Measurements from ENCODE around the gene GPR157. TPM values are rescaled to one million over a fixed set of nuclear protein-coding genes. Genes with fewer than 3 reads are reported as not detected.
"Not testable (repeated sequence)": the region's sequence is repeated elsewhere in the genome, so short reads cannot be mapped to it uniquely, and the experiment has no call there.

Gene GPR157
- total RNA-seq, 1 donor from 2014 or later, result 19.4 TPM

- H3K27ac ChIP-seq, result no peak overlapping the region
- intact Hi-C loops (cut with DNase I), result no loop called here
These were observed 20.2 kb upstream of the GPR157 start for GRCh38 chr1:9149151-9149550.

GRCh38 chr1:9146156-9146555 is 17.3 kb upstream of the GPR157 start:
- Histone ChIP-seq H3K27me3 (no peaks in the 10 kb centered on the region), H3K4me3 (no peak overlapping the region), H3K36me3 (no peaks in the 10 kb centered on the region), H3K27ac (no peak overlapping the region), H3K9me3 (no peaks in the 10 kb centered on the region), H3K4me1 (no peaks in the 10 kb centered on the region)
- intact Hi-C loops (cut with DNase I), result no loop called here
- TF ChIP-seq POLR2AphosphoS5 (IDR thresholded peaks at IDR 0.05; ENCODE audit: insufficient read depth in 1 of 2, low read depth in 1 of 2) (no peak), POLR2A (IDR thresholded peaks at IDR 0.05) (no peak), CTCF (IDR thresholded peaks at IDR 0.05) (no peak)
- no peak for DNase-seq (ENCODE audit: extremely low spot score in 2 of 2)

More at GRCh38 chr1:9149151-9149550, 20.2 kb upstream of the GPR157 start:
- Histone ChIP-seq H3K36me3 (no peaks in the 10 kb centered on the region), H3K9me3 (no peaks in the 10 kb centered on the region), H3K4me1 (peaks cover 6% of the 10 kb centered on the region), H3K27me3 (no peaks in the 10 kb centered on the region), H3K4me3 (no peak overlapping the region)
- DNase-seq (ENCODE audit: extremely low spot score in 2 of 2), result no peak
- TF ChIP-seq POLR2A (IDR thresholded peaks at IDR 0.05), result no peak
- TF ChIP-seq CTCF (IDR thresholded peaks at IDR 0.05), result no peak
- no peak for TF ChIP-seq POLR2AphosphoS5 (IDR thresholded peaks at IDR 0.05; ENCODE audit: insufficient read depth in 1 of 2, low read depth in 1 of 2)

GRCh38 chr1:9145714-9146113 is 16.8 kb upstream of the GPR157 start:
- no peak for TF ChIP-seq POLR2AphosphoS5 (IDR thresholded peaks at IDR 0.05; ENCODE audit: insufficient read depth in 1 of 2, low read depth in 1 of 2)
- TF ChIP-seq CTCF (IDR thresholded peaks at IDR 0.05), result no peak
- TF ChIP-seq POLR2A (IDR thresholded peaks at IDR 0.05), result no peak
- H3K4me1 ChIP-seq, result no peaks in the 10 kb centered on the region
- H3K4me3 ChIP-seq, result no peak overlapping the region
- DNase-seq (ENCODE audit: extremely low spot score in 2 of 2), result no peak
- no peaks in the 10 kb centered on the region for H3K9me3 ChIP-seq
- H3K36me3 ChIP-seq, result no peaks in the 10 kb centered on the region
- H3K27ac ChIP-seq, result no peak overlapping the region
- no peaks in the 10 kb centered on the region for H3K27me3 ChIP-seq
- intact Hi-C loops (cut with DNase I), result no loop called here

- Histone ChIP-seq H3K36me3 (no peaks in the 10 kb centered on the region), H3K27ac (no peak overlapping the region), H3K4me3 (no peak overlapping the region), H3K4me1 (no peaks in the 10 kb centered on the region), H3K9me3 (no peaks in the 10 kb centered on the region), H3K27me3 (no peaks in the 10 kb centered on the region)
- DNase-seq (ENCODE audit: extremely low spot score in 2 of 2), result no peak
- TF ChIP-seq POLR2A (IDR thresholded peaks at IDR 0.05), result no peak
- TF ChIP-seq CTCF (IDR thresholded peaks at IDR 0.05), result no peak
- TF ChIP-seq POLR2AphosphoS5 (IDR thresholded peaks at IDR 0.05; ENCODE audit: insufficient read depth in 1 of 2, low read depth in 1 of 2), result no peak
- intact Hi-C loops (cut with DNase I), result no loop called here
These were observed 16.2 kb upstream of the GPR157 start for GRCh38 chr1:9145021-9145668.

- H3K27ac ChIP-seq; H3K36me3 ChIP-seq; H3K27me3 ChIP-seq; intact Hi-C loops (cut with DNase I); H3K9me3 ChIP-seq; DNase-seq (ENCODE audit: extremely low spot score in 2 of 2); H3K4me1 ChIP-seq; H3K4me3 ChIP-seq: not testable (repeated sequence)
These were observed 15.6 kb upstream of the GPR157 start for GRCh38 chr1:9144494-9144893.

All from vagina (tissue), 2 donors.